ENCODE data around the gene CUL4B.
"Not testable (repeated sequence)": the region's sequence is repeated elsewhere in the genome, so short reads cannot be mapped to it uniquely, and the experiment has no call there.

The CUL4B gene

DNA sequence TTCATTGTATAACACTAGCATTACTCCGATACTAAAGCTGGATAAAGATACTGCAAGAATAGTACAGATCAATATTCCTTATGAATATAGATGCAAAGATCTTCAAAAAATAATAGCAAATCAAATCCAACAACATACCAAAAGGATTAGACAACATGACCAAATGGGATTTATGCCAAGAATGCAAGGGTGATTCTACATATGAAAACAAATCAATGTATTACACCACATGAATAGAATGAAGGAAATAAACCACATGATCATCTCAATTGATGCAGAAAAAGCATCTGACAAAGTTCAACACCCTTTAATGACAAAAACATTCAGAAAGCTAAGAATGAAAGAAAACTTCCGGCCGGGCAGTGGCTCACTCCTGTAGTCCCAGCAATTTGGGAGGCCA, 42.8 kb downstream of the CUL4B start:
- no peak for DNase-seq

DNA sequence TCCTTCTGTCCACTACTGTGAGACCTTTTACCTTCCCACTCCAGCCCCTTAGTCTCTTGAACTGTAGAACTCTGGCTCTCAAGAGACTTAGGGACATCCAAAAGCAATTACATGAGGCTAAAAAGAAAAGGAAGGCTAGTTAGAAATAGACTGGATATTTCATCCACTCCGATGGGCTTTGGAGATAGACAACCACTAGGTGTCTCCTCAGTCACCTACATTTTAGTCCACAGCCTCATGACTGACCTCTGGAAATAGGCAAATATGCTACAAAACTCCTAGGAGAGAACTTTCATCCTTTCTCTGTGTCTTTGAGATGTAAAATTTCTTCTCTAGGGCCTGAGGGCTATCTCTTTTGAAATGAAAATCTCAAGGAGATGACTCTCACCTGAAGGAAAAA, 46.5 kb downstream of the CUL4B start:
- DNase-seq = no peak

DNA sequence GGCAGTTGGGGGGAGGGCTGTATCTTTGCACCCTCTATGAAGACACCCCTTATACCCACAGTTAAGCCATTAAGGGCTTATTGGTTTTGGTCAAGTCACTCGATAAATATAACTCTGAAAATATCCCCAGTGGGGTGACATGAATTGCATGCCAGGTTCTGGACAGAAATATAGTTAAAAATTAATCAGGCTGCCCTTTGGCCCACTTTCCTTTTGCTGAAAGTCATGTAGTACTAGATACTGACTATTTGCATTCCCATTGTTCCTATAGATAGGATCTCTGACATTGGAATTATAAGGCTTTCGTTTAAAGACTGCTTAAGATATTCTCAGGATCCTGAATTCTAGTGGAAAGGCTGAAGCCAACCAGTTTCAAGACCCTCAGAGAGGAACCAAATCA, 48.1 kb downstream of the CUL4B start:
- no peak for DNase-seq

DNA sequence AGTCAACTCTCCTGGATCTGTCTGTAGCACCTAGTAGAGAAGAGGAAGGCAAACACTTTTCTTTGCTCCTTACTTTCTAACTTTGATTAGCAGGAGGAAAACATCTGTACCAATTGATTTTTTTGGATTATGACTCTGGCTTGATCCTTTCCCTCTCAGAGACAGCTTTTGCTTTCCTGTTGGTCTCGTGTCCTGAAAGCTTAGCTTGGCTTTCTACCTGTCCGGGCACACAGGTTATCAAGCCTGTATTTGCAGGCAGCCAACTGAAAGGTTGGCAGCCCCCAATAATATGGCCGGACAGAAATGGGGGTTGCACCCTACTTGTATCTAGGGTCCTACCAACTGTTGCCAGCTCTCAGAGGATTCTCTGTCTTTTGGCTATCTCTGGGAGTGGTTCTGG, 48.5 kb downstream of the CUL4B start:
- DNase-seq = no peak

DNA sequence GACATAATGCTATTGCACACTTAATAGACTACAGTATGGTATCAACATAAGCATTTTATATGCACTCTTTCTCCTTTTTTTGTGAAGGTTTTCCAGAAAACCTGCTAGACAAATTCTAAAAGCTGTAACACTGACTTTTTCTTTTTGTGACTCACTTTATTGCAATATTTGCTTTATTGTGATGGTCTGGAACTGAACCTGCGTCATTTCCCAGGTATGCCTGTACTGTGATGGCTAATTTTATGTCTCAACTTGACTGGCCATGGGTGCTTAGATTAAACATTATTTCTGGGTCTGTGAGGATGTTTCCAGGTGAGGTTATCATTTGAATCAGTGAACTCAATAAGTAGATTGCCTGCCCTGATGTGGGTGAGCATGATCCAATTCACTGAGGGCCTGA, 56.2 kb downstream of the CUL4B start:
- DNase-seq = no peak

DNA sequence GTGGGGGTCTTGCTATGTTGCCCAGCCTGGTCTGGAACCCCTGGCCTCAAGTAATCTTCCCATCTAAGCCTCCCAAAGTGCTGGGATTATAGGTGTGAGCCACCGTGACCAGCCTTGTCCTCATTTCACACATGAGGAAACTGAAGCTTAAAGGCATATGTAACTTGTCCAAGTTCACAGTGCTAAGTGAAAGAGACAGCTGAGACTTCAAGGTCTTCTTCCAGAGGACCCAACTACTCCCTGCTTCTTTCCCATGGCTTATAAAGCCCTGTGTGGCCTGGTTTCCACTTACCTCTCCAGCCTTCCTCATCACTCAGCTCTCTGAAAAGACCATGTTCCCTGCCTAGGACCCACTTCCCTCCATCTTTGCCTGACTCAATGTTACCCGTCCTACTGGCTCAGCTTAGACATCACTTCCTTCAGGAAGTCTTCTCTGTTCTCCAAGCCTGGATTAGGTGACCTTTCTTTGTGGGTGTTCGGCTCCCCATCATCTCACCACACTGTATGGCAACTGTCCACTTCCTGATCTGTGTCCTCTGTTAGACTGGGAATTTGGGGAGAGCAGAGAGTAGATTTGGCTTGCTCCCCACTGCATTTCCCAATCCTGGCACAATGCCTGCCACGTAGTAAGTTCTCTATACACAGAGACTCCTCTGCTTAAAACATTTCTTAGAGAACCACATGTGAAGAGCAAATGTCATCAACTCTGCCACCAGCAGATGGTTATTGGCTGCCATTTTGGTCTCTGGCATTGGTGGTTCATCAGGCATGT, 61.3 kb downstream of the CUL4B start:
- DNase-seq = no peak

DNA sequence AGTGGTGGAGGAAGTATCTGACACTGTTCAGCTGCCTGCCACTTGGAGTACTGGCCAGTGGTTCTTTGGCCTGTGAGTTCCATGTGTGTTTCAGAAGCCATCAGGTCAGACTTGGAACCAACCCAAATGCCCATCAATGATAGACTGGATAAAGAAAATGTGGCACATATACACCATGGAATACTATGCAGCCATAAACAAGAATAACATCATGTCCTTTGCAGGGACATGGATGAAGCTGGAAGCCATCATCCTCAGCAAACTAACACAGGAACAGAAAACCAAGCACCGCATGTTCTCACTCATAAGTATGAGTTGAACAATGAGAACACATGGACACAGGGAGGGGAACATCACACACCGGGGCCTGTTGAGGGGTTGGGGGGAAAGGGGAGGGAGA, 70.6 kb downstream of the CUL4B start:
- DNase-seq = not testable (repeated sequence)

DNA sequence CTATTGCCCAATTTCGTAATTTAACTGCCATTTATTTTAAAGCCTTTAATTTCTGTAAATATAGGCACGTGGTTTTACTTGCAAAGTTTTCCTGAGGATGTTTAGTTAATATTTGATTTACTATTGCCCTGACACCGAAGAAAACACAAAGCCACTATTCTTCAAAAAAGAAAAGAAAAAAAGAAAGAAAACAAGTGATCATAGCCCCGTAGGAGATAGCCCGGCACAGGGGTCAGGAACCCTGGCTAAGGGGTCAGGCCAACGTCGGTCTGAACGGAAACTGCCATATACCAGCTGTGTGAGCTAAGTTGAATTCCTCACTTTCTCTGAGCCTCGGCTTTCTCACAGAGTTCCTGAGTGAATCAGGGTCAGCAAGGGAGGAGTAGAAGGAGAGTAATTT, 74.0 kb downstream of the CUL4B start:
- peak; percentile 6 for DNase-seq

DNA sequence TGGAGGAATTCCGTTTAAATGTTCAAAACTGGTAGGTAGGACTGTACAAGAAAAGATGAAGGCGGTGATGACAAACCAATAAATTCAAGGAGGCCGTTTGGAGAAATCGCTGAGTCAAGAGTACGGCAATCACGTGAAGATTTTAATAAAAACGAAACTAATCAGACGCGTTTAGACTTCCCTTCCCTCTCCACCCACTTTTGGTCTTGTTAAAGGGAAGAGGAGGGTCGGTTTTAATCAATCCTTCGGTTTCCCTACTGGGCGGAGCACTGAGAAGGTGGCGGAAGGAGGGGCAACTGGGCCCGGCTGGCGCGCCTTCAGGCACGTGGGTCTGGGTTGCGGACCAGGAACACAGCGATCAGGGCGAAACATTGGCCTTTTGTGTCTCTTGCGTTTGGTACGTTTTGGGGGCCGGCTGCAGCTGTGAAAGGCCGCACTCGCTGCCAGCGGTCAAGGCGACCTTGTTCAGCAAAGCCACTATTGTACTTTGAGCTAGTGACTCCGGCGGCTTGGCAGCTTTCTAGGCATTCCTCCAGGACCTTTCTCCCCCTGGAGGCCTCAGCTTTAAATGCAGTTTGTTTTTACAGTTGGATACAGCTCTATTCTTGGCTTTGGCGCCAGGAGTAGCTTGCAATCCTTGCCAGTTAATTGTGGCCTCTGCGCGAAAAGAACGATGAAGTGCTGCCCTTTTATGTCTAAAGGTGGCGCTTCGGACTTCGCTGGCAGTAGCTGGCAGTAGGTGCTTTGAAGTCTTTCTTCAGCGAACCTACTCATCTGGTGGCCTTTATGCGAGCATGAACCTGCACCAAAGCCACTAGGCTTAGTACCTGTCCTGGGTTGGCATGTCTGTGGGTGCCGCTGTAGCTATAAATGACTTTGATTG, 74.9 kb downstream of the CUL4B start:
- DNase-seq = peak; percentile 89

DNA sequence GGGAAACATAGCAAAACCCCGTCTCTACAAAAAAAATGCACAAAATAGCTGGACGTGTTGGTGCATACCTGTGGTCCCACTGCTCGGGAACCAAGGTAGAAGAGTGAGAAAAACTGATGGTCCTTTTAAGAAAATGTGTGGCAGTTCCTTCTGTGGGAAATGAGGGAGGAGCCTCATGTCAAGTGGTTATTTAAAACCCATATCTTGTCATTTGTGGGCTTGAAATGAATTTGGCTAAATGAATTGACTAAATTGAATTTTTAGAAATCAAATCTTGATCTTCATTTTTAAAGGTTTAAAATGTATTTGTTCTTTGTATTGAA, 75.5 kb downstream of the CUL4B start:
- no peak for DNase-seq

DNA sequence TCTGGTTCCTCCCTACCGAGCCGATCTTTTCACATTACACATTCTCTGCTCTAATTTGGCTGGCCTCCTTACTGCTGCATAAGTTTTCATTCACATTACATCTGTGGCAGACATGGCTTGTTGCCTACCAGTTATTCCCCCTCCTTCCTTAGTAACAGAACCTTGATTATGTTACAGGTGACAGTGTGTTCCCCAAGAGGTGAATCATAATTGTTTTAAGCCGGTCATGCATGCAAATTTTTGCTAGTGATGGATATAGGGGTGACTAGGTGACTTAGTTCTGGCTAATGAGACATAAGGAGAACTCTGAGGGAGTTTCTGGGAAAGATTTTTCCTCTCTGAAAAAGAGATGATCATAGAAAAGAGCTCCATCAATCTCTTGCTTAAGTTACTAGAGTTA, 83.3 kb downstream of the CUL4B start:
- DNase-seq = no peak

DNA sequence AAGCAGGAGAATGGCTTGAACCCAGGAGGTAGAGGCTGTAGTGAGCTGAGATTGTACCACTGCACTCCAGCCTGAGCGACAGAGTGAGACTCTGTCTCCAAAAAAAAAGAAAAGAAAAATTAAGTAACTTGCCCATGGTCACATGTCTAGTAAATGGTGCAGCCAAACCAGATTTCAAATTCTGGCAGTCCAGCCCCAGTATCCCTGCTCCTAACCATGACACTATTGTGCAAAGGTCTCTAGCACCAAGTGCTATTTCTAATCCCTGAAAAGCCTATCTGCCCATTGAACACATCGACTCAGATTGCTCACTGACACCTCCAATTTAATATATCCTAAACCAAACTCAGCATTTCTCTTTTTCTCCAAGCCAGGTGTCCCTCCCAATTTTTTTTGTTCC, 84.0 kb downstream of the CUL4B start:
- no peak for DNase-seq

DNA sequence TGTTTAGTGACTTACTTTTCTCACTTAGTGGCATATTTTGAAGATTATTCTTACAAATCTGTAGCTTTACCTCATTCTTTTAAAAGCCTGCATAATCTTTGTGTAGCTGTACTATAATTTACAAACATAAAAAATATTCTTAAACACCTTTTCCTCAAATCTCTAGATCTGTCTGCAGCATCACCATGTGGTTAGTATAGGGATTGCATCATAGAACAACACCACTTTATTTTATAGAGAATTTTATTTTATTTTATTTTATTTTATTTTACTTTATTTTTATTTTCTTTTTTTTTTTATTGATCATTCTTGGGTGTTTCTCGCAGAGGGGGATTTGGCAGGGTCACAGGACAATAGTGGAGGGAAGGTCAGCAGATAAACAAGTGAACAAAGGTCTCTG, 85.3 kb downstream of the CUL4B start:
- peak; percentile 37 for DNase-seq
